Testis (tissue), 2 donors: ENCODE measurements around the gene NKX1-2.

Source experiments
- POLR2A ChIP-seq: fragments of 450-650 bp; IDR thresholded peaks from one replicate; pipeline ENCODE4 v1.6.1; 2017; ENCODE audit warnings: antibody characterized with exemption, mild to moderate bottlenecking, moderate library complexity
- TF ChIP-seq, protein P1 (sequence below), 3 experiments: fragments of 450-650 bp in 2 of 3; fragments of 200-600 bp in 1 of 3; sonication (generic) in 1 of 3; IDR thresholded peaks; one replicate each; pipeline ENCODE4 v1.5.1; 2016 to 2019; ENCODE audit warnings: antibody characterized with exemption in 3 of 3, mild to moderate bottlenecking in 2 of 3, moderate library complexity in 1 of 3

DNA sequence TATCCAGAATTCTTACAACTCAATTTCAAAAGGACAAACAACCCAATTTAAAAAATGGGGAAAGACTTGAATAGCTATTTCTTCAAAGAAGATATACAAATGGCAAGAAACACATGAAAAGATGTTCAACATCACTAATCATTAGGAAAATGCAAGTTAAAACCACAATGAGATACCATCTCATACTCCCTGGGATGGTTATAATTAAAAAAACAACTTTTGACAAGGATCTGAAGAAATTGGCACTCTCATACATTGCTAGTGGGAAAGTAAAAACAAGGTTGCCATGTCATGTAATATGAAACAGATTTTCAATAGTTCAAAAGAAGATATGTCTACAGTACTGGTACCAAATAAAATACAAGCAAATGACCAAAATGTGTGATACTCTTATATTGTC is 40.1 kb downstream of the NKX1-2 start:
- TF ChIP-seq, protein P1, sequence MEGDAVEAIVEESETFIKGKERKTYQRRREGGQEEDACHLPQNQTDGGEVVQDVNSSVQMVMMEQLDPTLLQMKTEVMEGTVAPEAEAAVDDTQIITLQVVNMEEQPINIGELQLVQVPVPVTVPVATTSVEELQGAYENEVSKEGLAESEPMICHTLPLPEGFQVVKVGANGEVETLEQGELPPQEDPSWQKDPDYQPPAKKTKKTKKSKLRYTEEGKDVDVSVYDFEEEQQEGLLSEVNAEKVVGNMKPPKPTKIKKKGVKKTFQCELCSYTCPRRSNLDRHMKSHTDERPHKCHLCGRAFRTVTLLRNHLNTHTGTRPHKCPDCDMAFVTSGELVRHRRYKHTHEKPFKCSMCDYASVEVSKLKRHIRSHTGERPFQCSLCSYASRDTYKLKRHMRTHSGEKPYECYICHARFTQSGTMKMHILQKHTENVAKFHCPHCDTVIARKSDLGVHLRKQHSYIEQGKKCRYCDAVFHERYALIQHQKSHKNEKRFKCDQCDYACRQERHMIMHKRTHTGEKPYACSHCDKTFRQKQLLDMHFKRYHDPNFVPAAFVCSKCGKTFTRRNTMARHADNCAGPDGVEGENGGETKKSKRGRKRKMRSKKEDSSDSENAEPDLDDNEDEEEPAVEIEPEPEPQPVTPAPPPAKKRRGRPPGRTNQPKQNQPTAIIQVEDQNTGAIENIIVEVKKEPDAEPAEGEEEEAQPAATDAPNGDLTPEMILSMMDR (IDR thresholded peaks at IDR 0.05), result no peak
- TF ChIP-seq POLR2A, result no peak
